Measurements from ENCODE around the gene GNAO1. TPM values are rescaled to one million over a fixed set of nuclear protein-coding genes. Genes with fewer than 3 reads are reported as not detected.

Gene GNAO1
- total RNA-seq, 1 experiment from 2014 or later = not detected

DNA sequence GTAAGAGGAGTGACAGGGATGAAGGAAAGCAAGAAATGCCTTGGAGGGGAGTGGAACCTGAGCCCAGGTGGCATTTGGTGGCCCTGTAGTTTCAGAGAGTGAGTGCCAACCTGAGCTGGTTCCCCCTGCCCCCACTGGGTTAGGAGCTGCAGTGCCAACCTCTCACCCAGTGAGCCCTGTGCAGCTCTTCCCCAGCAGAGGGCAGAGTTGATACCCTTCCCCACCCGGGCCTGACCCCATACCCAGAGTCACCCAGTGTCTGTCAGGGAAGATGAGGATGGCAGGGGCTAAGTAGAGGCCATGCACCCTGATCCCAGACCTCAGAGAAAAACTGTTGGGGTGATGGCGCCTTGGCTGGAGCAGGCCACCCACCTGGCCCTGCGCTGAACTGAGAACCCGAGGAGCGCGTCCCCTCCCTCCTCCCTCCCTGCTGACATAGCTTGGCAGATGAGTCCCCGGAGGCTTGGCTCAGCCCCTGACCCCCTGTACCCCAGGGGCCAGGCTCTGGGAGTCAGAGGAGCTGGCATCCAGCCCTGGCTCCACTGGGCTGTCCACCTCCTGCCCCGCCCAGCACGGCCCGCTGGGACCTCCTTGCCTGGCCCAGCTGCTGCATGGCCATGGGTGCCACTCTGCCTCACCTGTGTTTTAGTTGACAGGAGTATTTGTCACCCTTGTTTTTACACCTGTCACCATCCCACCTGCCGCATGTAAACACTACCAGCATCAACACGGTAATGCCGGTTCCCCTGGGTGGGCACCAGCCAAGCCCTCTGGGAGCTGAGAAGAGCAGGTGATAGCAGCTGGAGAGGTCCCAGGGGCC, 120.1 kb downstream of the GNAO1 start:
- Histone ChIP-seq H3K27me3 (replicated peaks; ENCODE audit: insufficient read depth, low read depth, low read length, poor library complexity) (no peaks in the 10 kb centered on the region), H3K36me3 (ENCODE audit: insufficient read depth, low read length, poor library complexity, severe bottlenecking) (no peaks in the 10 kb centered on the region), H3K4me1 (ENCODE audit: insufficient read depth, low read length, poor library complexity, severe bottlenecking) (no peaks in the 10 kb centered on the region), H3K27ac (ENCODE audit: low read depth, low read length, poor library complexity, severe bottlenecking) (no peak overlapping the region), H3K9me3 (ENCODE audit: low read depth, low read length, poor library complexity, severe bottlenecking) (no peaks in the 10 kb centered on the region), H3K4me3 (ENCODE audit: low read depth, low read length, poor library complexity, severe bottlenecking) (no peak overlapping the region)
- TF ChIP-seq, protein P1, sequence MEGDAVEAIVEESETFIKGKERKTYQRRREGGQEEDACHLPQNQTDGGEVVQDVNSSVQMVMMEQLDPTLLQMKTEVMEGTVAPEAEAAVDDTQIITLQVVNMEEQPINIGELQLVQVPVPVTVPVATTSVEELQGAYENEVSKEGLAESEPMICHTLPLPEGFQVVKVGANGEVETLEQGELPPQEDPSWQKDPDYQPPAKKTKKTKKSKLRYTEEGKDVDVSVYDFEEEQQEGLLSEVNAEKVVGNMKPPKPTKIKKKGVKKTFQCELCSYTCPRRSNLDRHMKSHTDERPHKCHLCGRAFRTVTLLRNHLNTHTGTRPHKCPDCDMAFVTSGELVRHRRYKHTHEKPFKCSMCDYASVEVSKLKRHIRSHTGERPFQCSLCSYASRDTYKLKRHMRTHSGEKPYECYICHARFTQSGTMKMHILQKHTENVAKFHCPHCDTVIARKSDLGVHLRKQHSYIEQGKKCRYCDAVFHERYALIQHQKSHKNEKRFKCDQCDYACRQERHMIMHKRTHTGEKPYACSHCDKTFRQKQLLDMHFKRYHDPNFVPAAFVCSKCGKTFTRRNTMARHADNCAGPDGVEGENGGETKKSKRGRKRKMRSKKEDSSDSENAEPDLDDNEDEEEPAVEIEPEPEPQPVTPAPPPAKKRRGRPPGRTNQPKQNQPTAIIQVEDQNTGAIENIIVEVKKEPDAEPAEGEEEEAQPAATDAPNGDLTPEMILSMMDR (conservative IDR thresholded peaks at IDR 0.05; ENCODE audit: low read depth, low read length) = peak; percentile 55
- TF ChIP-seq EZH2 (IDR thresholded peaks at IDR 0.05; ENCODE audit: borderline replicate concordance, low read depth, low read length, poor library complexity, severe bottlenecking) = no peak
- BruUV-seq (replicated peaks) = no TSS peak
- intact Hi-C loops (cut with micrococcal nuclease; ENCODE audit: unreplicated experiment) = loop anchor here (10.0 kb wide), 2 partner anchors 467 to 607 kb away; no protein-coding TSS in a partner anchor
- POLR2A ChIA-PET (ENCODE audit: low non-redundant PET) = no interaction called here
- CTCF ChIA-PET = interaction anchor here (0.8 kb wide), 1 partner anchor 16 kb away, joined by 3 read pairs; no protein-coding TSS in a partner anchor
- DNase-seq (ENCODE audit: low spot score) = peak; percentile 17

DNA sequence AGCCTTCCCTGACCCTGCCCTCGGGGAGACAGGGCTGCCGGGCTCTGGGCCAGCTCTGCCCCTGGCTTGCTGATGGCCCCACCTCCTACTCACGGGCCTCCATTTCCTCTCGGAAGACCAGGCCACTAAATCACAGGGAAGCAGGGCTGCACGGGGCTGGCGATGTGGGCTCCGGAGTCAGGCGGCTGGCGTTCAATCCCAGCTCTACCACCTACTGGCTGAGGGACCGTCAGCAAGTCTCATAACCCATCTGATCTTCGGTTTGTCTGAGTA, 120.7 kb downstream of the GNAO1 start:
- H3K4me3 ChIP-seq (ENCODE audit: low read depth, low read length, poor library complexity, severe bottlenecking) = no peak overlapping the region
- H3K27ac ChIP-seq (ENCODE audit: low read depth, low read length, poor library complexity, severe bottlenecking) = no peak overlapping the region
- DNase-seq (ENCODE audit: low spot score) = no peak
- no peaks in the 10 kb centered on the region for H3K4me1 ChIP-seq (ENCODE audit: insufficient read depth, low read length, poor library complexity, severe bottlenecking)
- TF ChIP-seq, protein P1 (conservative IDR thresholded peaks at IDR 0.05; ENCODE audit: low read depth, low read length) = no peak
- TF ChIP-seq EZH2 (IDR thresholded peaks at IDR 0.05; ENCODE audit: borderline replicate concordance, low read depth, low read length, poor library complexity, severe bottlenecking) = no peak
- no peaks in the 10 kb centered on the region for H3K27me3 ChIP-seq (replicated peaks; ENCODE audit: insufficient read depth, low read depth, low read length, poor library complexity)
- POLR2A ChIA-PET (ENCODE audit: low non-redundant PET) = no interaction called here
- H3K9me3 ChIP-seq (ENCODE audit: low read depth, low read length, poor library complexity, severe bottlenecking) = no peaks in the 10 kb centered on the region
- CTCF ChIA-PET = interaction anchor here (0.8 kb wide), 1 partner anchor 15 kb away, joined by 3 read pairs; no protein-coding TSS in a partner anchor
- BruUV-seq (replicated peaks) = no TSS peak
- intact Hi-C loops (cut with micrococcal nuclease; ENCODE audit: unreplicated experiment) = loop anchor here (10.0 kb wide), 2 partner anchors 467 to 607 kb away; no protein-coding TSS in a partner anchor
- H3K36me3 ChIP-seq (ENCODE audit: insufficient read depth, low read length, poor library complexity, severe bottlenecking) = no peaks in the 10 kb centered on the region

- ChIA-PET CTCF (no interaction called here), POLR2A (ENCODE audit: low non-redundant PET) (no interaction called here)
- BruUV-seq (replicated peaks) = no TSS peak
- Histone ChIP-seq H3K9me3 (ENCODE audit: low read depth, low read length, poor library complexity, severe bottlenecking) (no peaks in the 10 kb centered on the region), H3K27ac (ENCODE audit: low read depth, low read length, poor library complexity, severe bottlenecking) (no peak overlapping the region), H3K36me3 (ENCODE audit: insufficient read depth, low read length, poor library complexity, severe bottlenecking) (no peaks in the 10 kb centered on the region), H3K27me3 (replicated peaks; ENCODE audit: insufficient read depth, low read depth, low read length, poor library complexity) (no peaks in the 10 kb centered on the region), H3K4me3 (ENCODE audit: low read depth, low read length, poor library complexity, severe bottlenecking) (no peak overlapping the region), H3K4me1 (ENCODE audit: insufficient read depth, low read length, poor library complexity, severe bottlenecking) (no peaks in the 10 kb centered on the region)
- intact Hi-C loops (cut with micrococcal nuclease; ENCODE audit: unreplicated experiment) = loop anchor here (10.0 kb wide), 2 partner anchors 468 to 608 kb away; no protein-coding TSS in a partner anchor
- no peak for DNase-seq (ENCODE audit: low spot score)
- TF ChIP-seq, protein P1 (conservative IDR thresholded peaks at IDR 0.05; ENCODE audit: low read depth, low read length) = no peak
- no peak for TF ChIP-seq EZH2 (IDR thresholded peaks at IDR 0.05; ENCODE audit: borderline replicate concordance, low read depth, low read length, poor library complexity, severe bottlenecking)
Measured at GRCh38 chr16:56312556-56312955, 121.3 kb downstream of the GNAO1 start.
